GM12878 (cell line): ENCODE measurements around the gene CDYL. TPM values are rescaled to one million over a fixed set of nuclear protein-coding genes. Genes with fewer than 3 reads are reported as not detected.
A peak's percentile ranks its signal among the peaks of the same experiment; 100 is the strongest.

Experiments used
- ATAC-seq: fragments of 200-7000 bp; cut with Tn5 transposase; 3 replicates; pipeline ENCODE4 v1.9.1; 2020; ENCODE audit warnings: mild to moderate bottlenecking, moderate library complexity
- BruUV-seq: library from RNA; stranded (reverse); fragments of 400-500 nt; replicated peaks from 2 replicates; lab custom pipeline; 2021; lab: Mats Ljungman, UMichigan
- CTCF ChIA-PET: fragments of 300-600 bp; sonication (Branson Sonifier 250); formaldehyde crosslinking; extraction: SDS; loops from one replicate; lab custom pipeline; 2021; ENCODE audit warnings: inconsistent platforms; lab: Yijun Ruan, JAX
- POLR2A ChIA-PET: fragments of 350-600 bp; formaldehyde crosslinking; extraction: SDS; loops from one replicate; lab custom pipeline; 2021; ENCODE audit warnings: inconsistent platforms; lab: Charles Lee
- RAD21 ChIA-PET: fragments of 300-600 bp; sonication (Branson Sonifier 250); formaldehyde crosslinking; loops from one replicate; lab custom pipeline; 2023; ENCODE audit warnings: antibody characterized with exemption; ENCODE audit not compliant: unreplicated experiment; lab: Charles Lee
- SMC1A ChIA-PET: fragments of 300-600 bp; sonication (Branson Sonifier 250); formaldehyde crosslinking; loops from one replicate; lab custom pipeline; 2023; ENCODE audit not compliant: unreplicated experiment, uncharacterized antibody; lab: Charles Lee
- DNase-seq: peaks from one replicate; pipeline ENCODE4 v3.0.0-alpha.2; 2011; ENCODE audit warnings: low read depth, low spot score
- FAIRE-seq: peaks from 3 replicates; lab custom pipeline; 2011; peaks lifted over from hg19 to GRCh38; lab: Jason Lieb, UNC
- H2AFZ ChIP-seq: 2 replicates; pipeline ENCODE4 v1.6.0; 2011; ENCODE audit warnings: low read depth, low read length, control low read depth; ENCODE audit not compliant: control insufficient read depth
- H3K27ac ChIP-seq: 2 replicates; pipeline ENCODE4 v1.5.1; 2011; ENCODE audit warnings: control low read depth; ENCODE audit not compliant: control insufficient read depth, insufficient read depth
- H3K27me3 ChIP-seq, 2 experiments: replicated peaks in 1 of 2; 2 replicates each; pipeline versions ENCODE4 v1.6.0 to v1.6.1; 2011; ENCODE audit warnings: low read length in 1 of 2; ENCODE audit not compliant: control insufficient read depth in 2 of 2, insufficient read depth in 2 of 2
- H3K36me3 ChIP-seq, 2 experiments: 2 replicates each; pipeline ENCODE4 v1.5.1; 2011; ENCODE audit warnings: low read length in 1 of 2; ENCODE audit not compliant: control insufficient read depth in 2 of 2, insufficient read depth in 2 of 2
- H3K4me1 ChIP-seq: 2 replicates; pipeline ENCODE4 v1.6.1; 2011; ENCODE audit warnings: mild to moderate bottlenecking, low read length, moderate library complexity, mixed read lengths; ENCODE audit not compliant: control insufficient read depth, insufficient read depth
- H3K4me2 ChIP-seq: 2 replicates; pipeline ENCODE4 v1.6.0; 2011; ENCODE audit warnings: control low read depth; ENCODE audit not compliant: control insufficient read depth, insufficient read depth
- H3K4me3 ChIP-seq: fragments of 200-600 bp; sonication (generic); 2 replicates; pipeline ENCODE4 v1.5.1; 2016
- H3K79me2 ChIP-seq: 2 replicates; pipeline ENCODE4 v1.6.0; 2011; ENCODE audit warnings: low read length; ENCODE audit not compliant: control insufficient read depth, insufficient read depth
- H3K9ac ChIP-seq: 2 replicates; pipeline ENCODE4 v1.8.0; 2011; ENCODE audit warnings: low read length, control low read depth, mixed read lengths; ENCODE audit not compliant: control insufficient read depth, insufficient read depth
- H3K9me3 ChIP-seq: replicated peaks from 3 replicates; pipeline ENCODE4 v1.5.1; 2011; ENCODE audit warnings: mild to moderate bottlenecking, low read length; ENCODE audit not compliant: control insufficient read depth, insufficient read depth
- H4K20me1 ChIP-seq: 2 replicates; pipeline ENCODE4 v1.6.0; 2011; ENCODE audit not compliant: control insufficient read depth, insufficient read depth
- ATF2 ChIP-seq: IDR thresholded peaks from 2 replicates; pipeline ENCODE4 v1.6.1; 2012; ENCODE audit warnings: low read length, inconsistent platforms
- CEBPZ ChIP-seq: fragments of 150-350 bp; IDR thresholded peaks from 2 replicates; pipeline ENCODE4 v1.6.1; 2016; ENCODE audit warnings: low read depth, low read length
- KAT2A ChIP-seq: conservative IDR thresholded peaks from 2 replicates; pipeline ENCODE4 v1.6.1; 2011; ENCODE audit warnings: low read depth, low read length; ENCODE audit not compliant: control insufficient read depth
- MEF2B ChIP-seq: fragments of 450-650 bp; IDR thresholded peaks from 2 replicates; pipeline ENCODE4 v1.6.1; 2018; ENCODE audit warnings: mild to moderate bottlenecking, moderate library complexity; ENCODE audit not compliant: partially characterized antibody, poor library complexity, severe bottlenecking
- MLLT1 ChIP-seq: fragments of 450-650 bp; IDR thresholded peaks from 2 replicates; pipeline ENCODE4 v1.6.1; 2016; ENCODE audit warnings: mild to moderate bottlenecking
- NFIC ChIP-seq: IDR thresholded peaks from 2 replicates; pipeline ENCODE4 v1.6.1; 2012; ENCODE audit warnings: low read depth, mild to moderate bottlenecking, inconsistent platforms, low read length, moderate library complexity
- NFYB ChIP-seq: IDR thresholded peaks from 2 replicates; pipeline ENCODE4 v1.6.1; 2011; ENCODE audit warnings: low read depth, mild to moderate bottlenecking, low read length, improper control_type of control experiment, moderate library complexity; ENCODE audit not compliant: insufficient read depth
- RUNX3 ChIP-seq: IDR thresholded peaks from 2 replicates; pipeline ENCODE4 v1.6.1; 2012; ENCODE audit warnings: low read length, inconsistent platforms
- TAF1 ChIP-seq: IDR thresholded peaks from 2 replicates; pipeline ENCODE4 v1.6.1; 2011; ENCODE audit warnings: mild to moderate bottlenecking, low read depth, low read length, borderline replicate concordance
- YBX1 ChIP-seq: fragments of 450-650 bp; IDR thresholded peaks from 2 replicates; pipeline ENCODE4 v1.6.1; 2016; ENCODE audit warnings: antibody characterized with exemption
- YY1 ChIP-seq: IDR thresholded peaks from 2 replicates; pipeline ENCODE4 v1.6.1; 2011; ENCODE audit warnings: low read depth, mild to moderate bottlenecking, low read length
- ZSCAN29 ChIP-seq: fragments of 450-650 bp; IDR thresholded peaks from 2 replicates; pipeline ENCODE4 v1.6.1; 2017; ENCODE audit warnings: mild to moderate bottlenecking, moderate library complexity
- WGBS: methylation state at CpG from one replicate; pipeline ENCODE4 v1.1.6; 2016; ENCODE audit warnings: low lambda C conversion rate; ENCODE audit not compliant: insufficient replicate concordance, insufficient coverage; ENCODE audit errors: missing lambda C conversion rate; 5-methylcytosine and 5-hydroxymethylcytosine counted together
- in situ Hi-C: fragments of 300-500 bp; cut with MboI; formaldehyde crosslinking; loops from 9 replicates; pipeline ENCODE4 v1.14.3; 2018; ENCODE audit warnings: mixed read lengths
- intact Hi-C: fragments of 100-400 bp; cut with micrococcal nuclease; formaldehyde crosslinking; loops from one replicate; pipeline ENCODE4 v1.14.2; 2022; ENCODE audit not compliant: unreplicated experiment
- polyA plus RNA-seq, 11 experiments: library from polyadenylated mRNA; depleted of rRNA in 4 of 11; unstranded in 6 of 11; stranded (reverse) in 5 of 11; fragments of >200 nt; fragmentation: Nextera tagmentation in 4 of 11; fragmentation: Illumina TruSeq in 1 of 11; extraction: Ambion mirVana in 4 of 11; extraction: Trizol in 1 of 11; gene quantifications; 1 replicate in 1 of 11; 2 replicates in 10 of 11; pipeline versions ENCODE4 v1.2.1 to v1.2.3, GENCODE V29; 2011 to 2016; ENCODE audit warnings: inconsistent platforms in 2 of 11, missing spikeins in 2 of 11, low read depth in 1 of 11
- total RNA-seq, 4 experiments: library from RNA; depleted of rRNA in 3 of 4; stranded (reverse); fragments of >200 nt in 3 of 4; fragmentation: Illumina TruSeq in 1 of 4; extraction: Trizol in 1 of 4; gene quantifications; 2 replicates each; pipeline versions ENCODE4 v1.2.1 to v1.2.3, GENCODE V29; 2013 to 2021
- TF ChIP-seq, protein P1 (sequence below): fragments of 450-650 bp; conservative IDR thresholded peaks from 2 replicates; pipeline ENCODE4 v1.6.1; 2017; ENCODE audit warnings: mild to moderate bottlenecking, moderate library complexity
- TF ChIP-seq, protein P2 (sequence below): fragments of 450-650 bp; IDR thresholded peaks from 2 replicates; pipeline ENCODE4 v1.6.1; 2017; ENCODE audit warnings: borderline replicate concordance

Gene CDYL
- total and polyA plus RNA-seq, 10 of the 15 experiments (the other 5 are each of a cell fraction or from before 2014, with no cell fraction given), result 9.3 to 61.2 (median 28.5) TPM

- TF ChIP-seq, protein P1, sequence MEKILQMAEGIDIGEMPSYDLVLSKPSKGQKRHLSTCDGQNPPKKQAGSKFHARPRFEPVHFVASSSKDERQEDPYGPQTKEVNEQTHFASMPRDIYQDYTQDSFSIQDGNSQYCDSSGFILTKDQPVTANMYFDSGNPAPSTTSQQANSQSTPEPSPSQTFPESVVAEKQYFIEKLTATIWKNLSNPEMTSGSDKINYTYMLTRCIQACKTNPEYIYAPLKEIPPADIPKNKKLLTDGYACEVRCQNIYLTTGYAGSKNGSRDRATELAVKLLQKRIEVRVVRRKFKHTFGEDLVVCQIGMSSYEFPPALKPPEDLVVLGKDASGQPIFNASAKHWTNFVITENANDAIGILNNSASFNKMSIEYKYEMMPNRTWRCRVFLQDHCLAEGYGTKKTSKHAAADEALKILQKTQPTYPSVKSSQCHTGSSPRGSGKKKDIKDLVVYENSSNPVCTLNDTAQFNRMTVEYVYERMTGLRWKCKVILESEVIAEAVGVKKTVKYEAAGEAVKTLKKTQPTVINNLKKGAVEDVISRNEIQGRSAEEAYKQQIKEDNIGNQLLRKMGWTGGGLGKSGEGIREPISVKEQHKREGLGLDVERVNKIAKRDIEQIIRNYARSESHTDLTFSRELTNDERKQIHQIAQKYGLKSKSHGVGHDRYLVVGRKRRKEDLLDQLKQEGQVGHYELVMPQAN, result no peak
- TF ChIP-seq MEF2B (no peak), MLLT1 (no peak), RUNX3 (0 out of 2 replicates have a peak, but pooled peaks have one; percentile 7), YY1 (peak; percentile 63), ZSCAN29 (peak; percentile 82; the same call in 1 of the 2 replicates)
Measured at GRCh38 chr6:4776131-4776492, at the start of gene CDYL (continued).

GRCh38 chr6:4726645-4727044 is 49.6 kb upstream of the CDYL start:
- Histone ChIP-seq H3K36me3 (no peaks in the 10 kb centered on the region), H3K27me3 (no peaks in the 10 kb centered on the region), H3K79me2 (no peaks in the 10 kb centered on the region), H3K9me3 (no peaks in the 10 kb centered on the region), H3K9ac (no peak overlapping the region), H3K4me2 (no peak overlapping the region), H4K20me1 (no peaks in the 10 kb centered on the region), H3K4me1 (no peaks in the 10 kb centered on the region; the same call in 1 of the 2 replicates), H3K4me3 (no peak overlapping the region), H2AFZ (no peak overlapping the region), H3K27ac (no peak overlapping the region)
- DNase-seq (no peak), FAIRE-seq (no peak), ATAC-seq (no peak)
- BruUV-seq, result no TSS peak
- ChIA-PET POLR2A (no interaction called here), RAD21 (no interaction called here), SMC1A (no interaction called here), CTCF (interaction anchor here (0.7 to 0.8 kb wide), 2 partner anchors 74 to 246 kb away, joined by 3 to 4 read pairs; no protein-coding TSS in a partner anchor)
- intact Hi-C loops, result no loop called here
- WGBS, result 14% methylated on average over 1 of the region's 1 CpG
- in situ Hi-C loops, result no loop called here
- TF ChIP-seq ATF2, result no peak
- TF ChIP-seq, protein P2, sequence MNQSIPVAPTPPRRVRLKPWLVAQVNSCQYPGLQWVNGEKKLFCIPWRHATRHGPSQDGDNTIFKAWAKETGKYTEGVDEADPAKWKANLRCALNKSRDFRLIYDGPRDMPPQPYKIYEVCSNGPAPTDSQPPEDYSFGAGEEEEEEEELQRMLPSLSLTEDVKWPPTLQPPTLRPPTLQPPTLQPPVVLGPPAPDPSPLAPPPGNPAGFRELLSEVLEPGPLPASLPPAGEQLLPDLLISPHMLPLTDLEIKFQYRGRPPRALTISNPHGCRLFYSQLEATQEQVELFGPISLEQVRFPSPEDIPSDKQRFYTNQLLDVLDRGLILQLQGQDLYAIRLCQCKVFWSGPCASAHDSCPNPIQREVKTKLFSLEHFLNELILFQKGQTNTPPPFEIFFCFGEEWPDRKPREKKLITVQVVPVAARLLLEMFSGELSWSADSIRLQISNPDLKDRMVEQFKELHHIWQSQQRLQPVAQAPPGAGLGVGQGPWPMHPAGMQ, result no peak
- TF ChIP-seq KAT2A, result no peak
- no peak for TF ChIP-seq NFYB
- TF ChIP-seq NFIC, result no peak
- TF ChIP-seq TAF1, result no peak
- no peak for TF ChIP-seq YBX1
- no peak for TF ChIP-seq CEBPZ
